MCF 10A (cell line): ENCODE measurements around the gene DDX23. TPM values are rescaled to one million over a fixed set of nuclear protein-coding genes. Genes with fewer than 3 reads are reported as not detected.

Source experiments
- BruUV-seq: library from RNA; stranded (reverse); fragments of 400-500 nt; replicated peaks from 2 replicates; lab custom pipeline; 2021; lab: Mats Ljungman, UMichigan
- CTCF ChIA-PET: fragments of 300-600 bp; sonication (Branson Sonifier 250); formaldehyde crosslinking; extraction: SDS; loops from one replicate; lab custom pipeline; 2021; ENCODE audit warnings: antibody characterized with exemption, inconsistent platforms; lab: Yijun Ruan, JAX
- POLR2A ChIA-PET: fragments of 300-600, 350-650 bp; sonication (Branson Sonifier 250); formaldehyde crosslinking; extraction: SDS; loops from one replicate; lab custom pipeline; 2020; ENCODE audit warnings: antibody characterized with exemption, inconsistent platforms; lab: Yijun Ruan, JAX
- DNase-seq: peaks from one replicate; pipeline ENCODE4 v3.0.0-alpha.2; 2018; ENCODE audit not compliant: unreplicated experiment
- H3K27ac Mint-ChIP-seq: one replicate; pipeline ENCODE4 v1.8.0; 2022; ENCODE audit warnings: mild to moderate bottlenecking, low read depth, mixed read lengths; ENCODE audit not compliant: unreplicated experiment
- H3K27me3 Mint-ChIP-seq: one replicate; pipeline ENCODE4 v1.8.0; 2022; ENCODE audit warnings: mixed read lengths; ENCODE audit not compliant: insufficient read depth, unreplicated experiment
- H3K36me3 Mint-ChIP-seq: one replicate; pipeline ENCODE4 v1.8.0; 2022; ENCODE audit warnings: mild to moderate bottlenecking, moderate library complexity, mixed read lengths; ENCODE audit not compliant: insufficient read depth, unreplicated experiment
- H3K4me1 Mint-ChIP-seq: one replicate; pipeline ENCODE4 v1.8.0; 2022; ENCODE audit warnings: mixed read lengths; ENCODE audit not compliant: insufficient read depth, unreplicated experiment
- H3K4me3 Mint-ChIP-seq: one replicate; pipeline ENCODE4 v1.8.0; 2022; ENCODE audit warnings: mild to moderate bottlenecking, moderate library complexity, mixed read lengths; ENCODE audit not compliant: unreplicated experiment
- H3K9me3 Mint-ChIP-seq: one replicate; pipeline ENCODE4 v1.8.0; 2022; ENCODE audit warnings: mixed read lengths; ENCODE audit not compliant: unreplicated experiment
- CTCF ChIP-seq: fragments of 200-600 bp; IDR thresholded peaks from one replicate; pipeline ENCODE4 v1.8.0; 2022; ENCODE audit warnings: antibody characterized with exemption, mild to moderate bottlenecking; ENCODE audit not compliant: unreplicated experiment
- intact Hi-C: fragments of 100-400 bp; cut with micrococcal nuclease; formaldehyde crosslinking; loops from 2 replicates; pipeline ENCODE4 v1.14.1; 2022
- total RNA-seq: library from RNA; stranded (reverse); gene quantifications from 2 replicates; pipeline ENCODE4 v1.2.3, GENCODE V29; 2022

Gene DDX23
- total RNA-seq, 1 experiment from 2014 or later = 88.4 TPM

DNA sequence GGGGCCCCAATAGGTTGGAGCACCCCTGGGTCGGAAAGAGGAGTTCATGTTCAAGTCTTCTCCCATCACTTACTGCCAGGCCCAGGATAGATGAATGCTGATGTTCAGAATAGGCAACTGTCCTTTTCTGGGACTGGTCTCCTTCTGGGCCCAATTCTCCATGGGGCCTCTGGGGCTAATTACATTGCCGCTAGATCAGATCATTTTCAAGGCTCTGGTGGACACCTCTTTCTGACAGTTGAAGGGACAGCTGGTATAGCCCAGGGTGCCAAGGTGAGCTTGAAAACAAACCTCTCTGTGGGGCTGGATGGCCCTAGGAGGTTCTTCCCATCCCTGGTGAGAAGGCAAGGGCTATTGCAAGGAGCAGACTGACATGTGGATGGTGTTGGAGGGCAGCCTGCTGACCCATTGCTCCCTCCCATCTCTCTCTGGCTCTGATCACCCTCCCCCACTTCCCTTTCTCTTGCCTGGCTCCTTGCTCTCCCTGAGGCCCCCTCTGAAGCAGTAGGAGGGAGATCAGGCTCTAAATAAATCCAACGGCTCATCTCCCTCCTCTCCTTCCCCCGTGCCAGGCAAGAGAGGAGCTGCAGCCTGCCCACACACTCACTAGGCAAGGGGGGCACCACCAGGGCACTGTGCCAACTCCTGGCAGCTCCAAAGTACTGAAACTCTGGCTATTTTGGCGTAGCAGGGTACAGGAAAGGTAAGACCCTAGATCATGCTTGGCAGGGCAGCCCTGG, 31.8 kb downstream of the DDX23 start:
- Mint-ChIP-seq H3K27ac (no peak overlapping the region), H3K9me3 (no peaks in the 10 kb centered on the region)
- POLR2A ChIA-PET = interaction anchor here (0.7 to 0.8 kb wide), 2 partner anchors 10 to 32 kb away, joined by 3 read pairs; partner anchors contain the start of gene DDX23

DNA sequence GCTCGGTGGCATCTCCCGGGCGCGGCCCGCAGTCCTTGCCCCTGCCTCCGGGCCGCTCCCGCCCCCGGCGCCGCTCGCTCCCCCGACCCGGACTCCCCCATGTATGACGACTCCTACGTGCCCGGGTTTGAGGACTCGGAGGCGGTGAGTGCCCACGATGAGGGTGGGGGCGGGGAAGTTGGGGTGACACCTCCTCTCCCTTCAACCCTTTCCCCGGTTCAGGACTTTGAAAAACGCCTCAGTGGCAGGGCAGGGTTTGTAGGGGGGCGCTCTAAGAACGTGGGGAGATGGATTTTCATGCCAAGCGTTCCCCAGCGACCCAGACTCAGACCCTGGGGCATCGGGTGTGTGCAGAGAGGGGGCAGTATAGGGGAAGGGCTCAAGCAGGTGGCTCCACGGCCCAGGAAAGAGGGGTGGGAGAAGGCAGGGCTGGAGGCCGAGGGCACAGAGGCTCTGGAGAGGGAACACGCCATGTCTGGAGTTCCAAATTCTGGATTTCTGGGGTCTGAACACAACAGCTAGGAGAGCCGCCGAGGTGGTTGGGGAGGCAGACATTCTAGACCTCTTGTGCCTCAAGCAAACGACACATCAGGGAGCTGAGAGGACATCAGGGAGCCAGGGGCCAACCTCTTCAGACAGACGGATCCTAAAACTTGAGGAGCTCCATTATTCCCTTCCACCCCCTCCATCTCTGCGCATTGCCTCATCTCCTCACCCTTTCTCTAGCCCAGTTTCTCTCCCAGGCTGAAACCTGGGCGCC, 33.0 kb downstream of the DDX23 start:
- intact Hi-C loops = no loop called here
- BruUV-seq = no TSS peak
- POLR2A ChIA-PET = interaction anchor here (0.8 kb wide), 1 partner anchor 11 kb away, joined by 3 read pairs; no protein-coding TSS in a partner anchor
- Mint-ChIP-seq H3K4me1 (peaks cover 22% of the 10 kb centered on the region), H3K27me3 (no peaks in the 10 kb centered on the region), H3K27ac (no peak overlapping the region), H3K36me3 (no peaks in the 10 kb centered on the region), H3K9me3 (no peaks in the 10 kb centered on the region), H3K4me3 (peak overlapping the region; percentile 93)
- no peak for TF ChIP-seq CTCF
- CTCF ChIA-PET = interaction anchor here (0.5 to 1.4 kb wide), 7 partner anchors 9 to 195 kb away, joined by 3 to 4 read pairs (median 3); no protein-coding TSS in a partner anchor
- no peak for DNase-seq

More for the DNA sequence above, 31.8 kb downstream of the DDX23 start:
- Mint-ChIP-seq H3K4me3 (peak overlapping the region; percentile 93), H3K4me1 (peaks cover 29% of the 10 kb centered on the region), H3K36me3 (no peaks in the 10 kb centered on the region), H3K27me3 (no peaks in the 10 kb centered on the region)
- no peak for TF ChIP-seq CTCF
- no peak for DNase-seq
- intact Hi-C loops = no loop called here
- BruUV-seq = no TSS peak
- CTCF ChIA-PET = interaction anchor here (0.7 to 1.4 kb wide), 6 partner anchors 8 to 194 kb away, joined by 3 to 4 read pairs (median 4); no protein-coding TSS in a partner anchor

DNA sequence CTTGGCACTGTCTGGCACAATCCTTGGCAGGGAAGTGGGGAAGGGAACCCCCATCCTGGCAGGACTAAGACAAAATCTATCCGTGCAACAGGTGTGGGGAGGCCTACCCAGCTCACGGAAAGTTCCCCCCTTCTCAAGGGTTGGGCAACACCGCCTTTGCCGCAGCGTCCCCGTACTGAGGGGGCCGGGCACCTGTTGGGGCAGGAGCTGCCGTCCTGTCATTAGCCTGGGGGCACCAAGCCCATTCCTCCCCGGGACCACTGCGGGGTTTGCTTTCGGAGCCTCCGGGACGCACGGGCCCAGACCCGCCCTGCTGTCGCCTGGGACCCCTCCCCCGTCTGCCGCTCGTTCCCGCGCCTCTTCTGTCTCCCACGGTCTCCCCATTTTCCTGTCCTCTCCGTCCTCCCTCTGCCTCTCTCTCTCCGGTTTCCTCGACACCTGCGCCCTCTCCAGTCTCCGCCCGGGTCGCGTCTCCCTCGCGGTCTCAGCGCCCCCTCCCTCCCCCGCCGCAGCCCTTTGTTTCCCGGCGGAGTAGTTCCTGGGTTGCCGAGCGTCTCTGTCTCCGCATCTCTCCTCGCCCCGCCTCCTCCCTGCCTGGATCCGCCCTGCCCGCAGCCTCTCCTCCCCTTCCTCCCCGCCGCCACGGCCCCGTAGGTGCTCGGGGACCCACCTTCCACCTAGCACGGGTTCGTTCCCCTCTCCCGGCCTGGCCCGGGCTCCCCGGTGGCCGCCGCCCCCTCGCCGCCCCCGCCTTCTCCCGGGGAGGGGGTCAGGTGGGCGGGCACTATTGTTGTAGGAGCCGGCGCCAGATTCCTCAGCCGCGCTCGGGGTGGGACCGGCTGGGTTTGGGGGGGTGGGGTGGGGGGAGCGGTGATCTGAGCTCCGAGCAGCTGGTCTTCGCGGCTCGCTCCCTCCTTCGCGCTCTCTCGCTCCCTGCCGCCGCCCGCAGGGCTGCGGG, 33.8 kb downstream of the DDX23 start, which contains the start of gene CACNB3:
TSS of gene CACNB3 (plus strand) at position 624 of the 958 bp plus-strand sequence. CDS start 434 bp downstream, outside the sequence.
- TF ChIP-seq CTCF = no peak
- H3K4me3 Mint-ChIP-seq = peak within 1 kb of the TSS; percentile 93
- peak; percentile 45 for DNase-seq
- ChIA-PET POLR2A (interaction anchor here (0.6 to 5.4 kb wide), 3 partner anchors 10 to 806 kb away, joined by 3 to 45 read pairs (median 32); partner anchors contain the start of gene DDX23), CTCF (interaction anchor here (1.2 kb wide), 1 partner anchor 35 kb away, joined by 5 read pairs; no protein-coding TSS in a partner anchor)
- H3K27me3 Mint-ChIP-seq = no peaks in the 10 kb centered on the region
- H3K9me3 Mint-ChIP-seq = no peaks in the 10 kb centered on the region
- intact Hi-C loops = no loop called here
- H3K27ac Mint-ChIP-seq = peak within 1 kb of the TSS; percentile 42
- no TSS peak for BruUV-seq
- H3K36me3 Mint-ChIP-seq = no peaks in the 10 kb centered on the region
- H3K4me1 Mint-ChIP-seq = peaks cover 19% of the 10 kb centered on the region
